HepG2 (cell line): ENCODE data around the gene SMTN. TPM values are rescaled to one million over a fixed set of nuclear protein-coding genes. Genes with fewer than 3 reads are reported as not detected.
"Not testable (repeated sequence)": the region's sequence is repeated elsewhere in the genome, so short reads cannot be mapped to it uniquely, and the experiment has no call there.

Experiments
- ATAC-seq: fragments of 200-7000 bp; cut with Tn5 transposase; 3 replicates; pipeline ENCODE4 v1.9.1; 2020; ENCODE audit warnings: mild to moderate bottlenecking, moderate library complexity
- BruUV-seq: library from RNA; stranded (reverse); fragments of 400-500 nt; replicated peaks from 2 replicates; lab custom pipeline; 2021; lab: Mats Ljungman, UMichigan
- CTCF ChIA-PET: fragments of 300-600 bp; formaldehyde crosslinking; extraction: SDS; loops from one replicate; lab custom pipeline; 2021; ENCODE audit warnings: low total read pairs, inconsistent platforms, low intra/inter-chr PET ratio; lab: Yijun Ruan, JAX
- POLR2A ChIA-PET: fragments of 350-600 bp; sonication (Branson Sonifier 250); formaldehyde crosslinking; loops from one replicate; lab custom pipeline; 2020; ENCODE audit warnings: antibody characterized with exemption, inconsistent platforms; lab: Yijun Ruan, JAX
- DNase-seq: peaks from one replicate; pipeline ENCODE4 v3.0.0-alpha.2; 2015; ENCODE audit warnings: low spot score
- FAIRE-seq: peaks from 3 replicates; lab custom pipeline; 2011; peaks lifted over from hg19 to GRCh38; lab: Jason Lieb, UNC
- H2AFZ ChIP-seq: one replicate; pipeline ENCODE4 v1.6.1; 2011; ENCODE audit warnings: low read length, inconsistent platforms
- H3K27ac ChIP-seq: fragments of 300-600 bp; 3 replicates; pipeline ENCODE4 v1.8.0; 2011; ENCODE audit warnings: mixed run types, mild to moderate bottlenecking, mixed read lengths, low read length, inconsistent platforms; ENCODE audit not compliant: insufficient read depth; ENCODE audit errors: extremely low read length
- H3K27me3 ChIP-seq, 2 experiments: fragments of 200-600 bp in 1 of 2; 2 replicates in 1 of 2; 3 replicates in 1 of 2; pipeline versions ENCODE4 v1.6.0 to v1.8.0; 2011; ENCODE audit warnings: low read length in 2 of 2, mild to moderate bottlenecking in 2 of 2, moderate library complexity in 2 of 2, inconsistent platforms in 1 of 2; ENCODE audit not compliant: insufficient read depth in 2 of 2, control insufficient read depth in 1 of 2
- H3K36me3 ChIP-seq, 2 experiments: fragments of 200-600 bp in 1 of 2; replicated peaks in 1 of 2; 2 replicates in 1 of 2; 3 replicates in 1 of 2; pipeline versions ENCODE4 v1.5.1 to v1.8.0; 2011; ENCODE audit warnings: low read length in 2 of 2, inconsistent platforms in 1 of 2; ENCODE audit not compliant: insufficient read depth in 2 of 2, control insufficient read depth in 1 of 2
- H3K4me1 ChIP-seq: 2 replicates; pipeline ENCODE4 v1.5.1; 2012; ENCODE audit warnings: low read length, inconsistent platforms; ENCODE audit not compliant: insufficient read depth
- H3K4me2 ChIP-seq: 2 replicates; pipeline ENCODE4 v1.6.0; 2011; ENCODE audit warnings: low read depth, low read length, inconsistent platforms
- H3K4me3 ChIP-seq, 3 experiments: fragments of 200-600 bp in 1 of 3; sonication (generic), shearing (Covaris generic) in 1 of 3; replicated peaks in 1 of 3; 2 replicates each; pipeline ENCODE4 v1.5.1; 2011 to 2016; ENCODE audit warnings: low read length in 3 of 3, inconsistent platforms in 2 of 3, low read depth in 2 of 3, mild to moderate bottlenecking in 2 of 3, control low read depth in 1 of 3, mixed read lengths in 1 of 3; ENCODE audit not compliant: insufficient read depth in 1 of 3
- H3K79me2 ChIP-seq: one replicate; pipeline ENCODE4 v1.6.1; 2011; ENCODE audit warnings: low read length, inconsistent platforms; ENCODE audit not compliant: insufficient read depth
- H3K9ac ChIP-seq: 2 replicates; pipeline ENCODE4 v1.6.0; 2011; ENCODE audit warnings: mild to moderate bottlenecking, low read depth, low read length, inconsistent platforms; ENCODE audit not compliant: insufficient read depth
- H3K9me3 ChIP-seq: 2 replicates; pipeline ENCODE4 v1.5.1; 2012; ENCODE audit warnings: mild to moderate bottlenecking, low read length
- H4K20me1 ChIP-seq: 2 replicates; pipeline ENCODE4 v1.6.0; 2011; ENCODE audit warnings: inconsistent platforms, mild to moderate bottlenecking, low read length, moderate library complexity; ENCODE audit not compliant: insufficient read depth
- ASH2L ChIP-seq: fragments of 300-600, 200-600 bp; sonication (generic); IDR thresholded peaks from 2 replicates; pipeline ENCODE4 v1.7.0; 2017; ENCODE audit warnings: low read depth, mild to moderate bottlenecking, moderate library complexity, mixed read lengths, low read length; ENCODE audit not compliant: insufficient read length
- DPF2 ChIP-seq: sonication (generic); formaldehyde crosslinking; IDR thresholded peaks from 2 replicates; pipeline ENCODE4 v1.4.0; 2020; ENCODE audit warnings: mild to moderate bottlenecking, low read depth, missing genetic modification reagents, borderline replicate concordance
- FOXA3 ChIP-seq: IDR thresholded peaks from 2 replicates; pipeline ENCODE4 v1.6.1; 2016; ENCODE audit warnings: missing genetic modification reagents, missing compliant biosample characterization
- FOXO1 ChIP-seq: sonication (generic); formaldehyde crosslinking; IDR thresholded peaks from 2 replicates; pipeline ENCODE4 v1.4.0; 2020; ENCODE audit warnings: missing genetic modification reagents
- MAZ ChIP-seq, 2 experiments: sonication (generic) in 1 of 2; formaldehyde crosslinking in 1 of 2; IDR thresholded peaks; 2 replicates each; pipeline versions ENCODE4 v1.5.0 to v1.6.1; 2012 to 2020; ENCODE audit warnings: low read depth in 2 of 2, mild to moderate bottlenecking in 2 of 2, borderline replicate concordance in 1 of 2, improper control_type of control experiment in 1 of 2, low read length in 1 of 2, missing genetic modification reagents in 1 of 2, moderate library complexity in 1 of 2
- PBX3 ChIP-seq: sonication (generic); formaldehyde crosslinking; IDR thresholded peaks from 2 replicates; pipeline ENCODE4 v1.8.1; 2023; ENCODE audit warnings: missing genetic modification reagents, inconsistent platforms, borderline replicate concordance
- RBM22 ChIP-seq: fragments of 200-400 bp; formaldehyde crosslinking; optimal IDR thresholded peaks from 2 replicates; pipeline ENCODE3; 2017; ENCODE audit warnings: mild to moderate bottlenecking, low read length, moderate library complexity
- SP1 ChIP-seq, 2 experiments: fragments of 450-650 bp in 1 of 2; sonication (generic) in 1 of 2; formaldehyde crosslinking in 1 of 2; IDR thresholded peaks; 2 replicates each; pipeline versions ENCODE4 v1.4.0 to v1.6.1; 2016 to 2020; ENCODE audit warnings: missing genetic modification reagents in 1 of 2
- YEATS4 ChIP-seq: sonication (generic); formaldehyde crosslinking; IDR thresholded peaks from 2 replicates; pipeline ENCODE4 v1.4.0; 2020; ENCODE audit warnings: missing genetic modification reagents, borderline replicate concordance
- ZBTB38 ChIP-seq: sonication (generic); formaldehyde crosslinking; IDR thresholded peaks from 2 replicates; pipeline ENCODE4 v1.5.1; 2020; ENCODE audit warnings: mild to moderate bottlenecking, missing genetic modification reagents
- ZFP1 ChIP-seq: IDR thresholded peaks from 2 replicates; pipeline ENCODE4 v1.6.1; 2016
- ZNF672 ChIP-seq: sonication (generic); formaldehyde crosslinking; IDR thresholded peaks from 2 replicates; pipeline ENCODE4 v1.8.1; 2022; ENCODE audit warnings: missing genetic modification reagents
- ZSCAN20 ChIP-seq: sonication (generic); formaldehyde crosslinking; IDR thresholded peaks from 2 replicates; pipeline ENCODE4 v1.4.0; 2020; ENCODE audit warnings: missing genetic modification reagents, mild to moderate bottlenecking, borderline replicate concordance
- ZSCAN31 ChIP-seq: sonication (generic); formaldehyde crosslinking; IDR thresholded peaks from 2 replicates; pipeline ENCODE4 v1.5.0; 2020; ENCODE audit warnings: low read depth, mild to moderate bottlenecking, missing genetic modification reagents
- WGBS: methylation state at CpG from one replicate; pipeline ENCODE4 v1.1.6; 2017; ENCODE audit warnings: low lambda C conversion rate; 5-methylcytosine and 5-hydroxymethylcytosine counted together
- in situ Hi-C: cut with HindIII; loops from 2 replicates; pipeline ENCODE4 v1.10.0; 2017; ENCODE audit warnings: low pct_unique_long_range_greater_than_20kb; ENCODE audit not compliant: extremely low pct_ligation_motif_present
- intact Hi-C: fragments of 100-400 bp; cut with micrococcal nuclease; formaldehyde crosslinking; loops from one replicate; pipeline ENCODE4 v1.10.0; 2022; ENCODE audit not compliant: unreplicated experiment
- polyA plus RNA-seq, 8 experiments: library from polyadenylated mRNA; depleted of rRNA in 3 of 8; stranded (reverse) in 7 of 8; unstranded in 1 of 8; fragments of >200 nt; fragmentation: Illumina TruSeq in 4 of 8; extraction: Trizol in 4 of 8; gene quantifications; 2 replicates each; pipeline versions ENCODE4 v1.2.1 to v1.2.3, GENCODE V29; 2011 to 2016; ENCODE audit warnings: low read depth in 4 of 8, missing spikeins in 1 of 8, mixed read lengths in 1 of 8; ENCODE audit not compliant: insufficient read depth in 1 of 8
- total RNA-seq, 5 experiments: library from RNA; depleted of rRNA; stranded (reverse); fragments of >200 nt; fragmentation: Illumina TruSeq; extraction: Trizol; gene quantifications; 2 replicates each; pipeline ENCODE4 v1.2.3, GENCODE V29; 2016; ENCODE audit warnings: low read depth in 1 of 5

Gene SMTN
- total and polyA plus RNA-seq, 2 of the 13 experiments (the other 11 are each of a cell fraction or from before 2014, with no cell fraction given): 14.7 to 26.1 TPM

GRCh38 chr22:31078389-31078788 lies 2.7 kb upstream of the SMTN start:
- BruUV-seq, H3K36me3 ChIP-seq, H3K9ac ChIP-seq, DNase-seq, H3K79me2 ChIP-seq, H2AFZ ChIP-seq, H3K27ac ChIP-seq, FAIRE-seq, H3K9me3 ChIP-seq, in situ Hi-C loops, intact Hi-C loops, ATAC-seq, H4K20me1 ChIP-seq, CTCF ChIA-PET, H3K27me3 ChIP-seq, H3K4me3 ChIP-seq: not testable (repeated sequence)
- Histone ChIP-seq H3K4me2 (peak overlapping the region; percentile 93; the same call in 1 of the 2 replicates), H3K4me1 (peaks cover 44% of the 10 kb centered on the region)
- 83% methylated on average over 2 of the region's 2 CpGs for WGBS
- POLR2A ChIA-PET: interaction anchor here (0.9 to 6.5 kb wide), 6 partner anchors 11 to 111 kb away, joined by 3 to 113 read pairs (median 14); partner anchors contain the start of genes MORC2 and TUG1

DNA sequence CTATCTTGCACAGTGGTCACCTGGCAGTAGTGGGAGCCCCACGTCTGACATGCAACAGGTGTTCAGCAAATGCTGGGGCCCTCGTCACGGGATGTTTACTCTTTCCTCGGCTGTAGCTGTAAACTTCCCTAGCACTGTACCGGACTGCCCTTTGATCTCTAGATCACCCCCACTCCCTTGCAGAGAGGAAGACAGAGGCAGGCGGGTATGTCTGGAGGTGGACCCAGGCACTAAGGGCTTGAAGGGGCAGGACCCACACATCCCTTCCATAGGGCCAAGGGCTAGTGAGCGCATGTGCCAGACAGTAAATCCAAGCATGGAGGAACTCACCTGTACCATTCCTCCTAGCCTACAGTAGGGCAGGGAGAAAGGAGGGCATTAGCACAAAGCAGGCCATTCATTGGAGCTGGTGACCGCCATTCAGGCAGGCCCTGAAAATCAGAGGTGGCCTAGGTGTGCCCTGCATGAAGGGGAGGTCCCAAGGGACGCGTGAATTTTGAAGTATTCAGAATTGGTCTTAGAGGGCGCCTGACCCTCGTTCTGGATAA lies 1.9 kb upstream of the SMTN start:
- peak overlapping the region; percentile 28 to 63 (median 33); a peak in 5 of 6 replicates for H3K4me3 ChIP-seq
- ChIA-PET POLR2A (interaction anchor here (0.7 to 6.5 kb wide), 10 partner anchors 11 to 112 kb away, joined by 3 to 113 read pairs (median 4); partner anchors contain the start of genes MORC2, SELENOM and TUG1), CTCF (no interaction called here)
- no peak overlapping the region for H2AFZ ChIP-seq
- intact Hi-C loops (no loop called here), in situ Hi-C loops (no loop called here)
- DNase-seq: peak; percentile 77
- 17% methylated on average over 6 of the region's 12 CpGs for whole genome bisulfite sequencing
- no peaks in the 10 kb centered on the region for H4K20me1 ChIP-seq
- peak overlapping the region; percentile 60 for H3K27ac ChIP-seq
- H3K9me3 ChIP-seq: no peaks in the 10 kb centered on the region
- no TSS peak for BruUV-seq
- H3K79me2 ChIP-seq: peaks cover 3% of the 10 kb centered on the region
- H3K4me1 ChIP-seq: peaks cover 47% of the 10 kb centered on the region
- peak overlapping the region; percentile 52 for H3K9ac ChIP-seq
- FAIRE-seq: peak; percentile 92
- peaks cover 2 to 4% of the 10 kb centered on the region in 2 experiments; a peak in 1 of 5 replicates for H3K36me3 ChIP-seq
- ATAC-seq: peak; percentile 68
- H3K27me3 ChIP-seq: no peaks in the 10 kb centered on the region; a peak in 1 of 5 replicates
- peak overlapping the region; percentile 93 for H3K4me2 ChIP-seq
- peak; percentile 48 for TF ChIP-seq RBM22
- TF ChIP-seq MAZ (IDR thresholded peaks at IDR 0.05; ENCODE audit: borderline replicate concordance, low read depth, low read length): no peak
- TF ChIP-seq MAZ (CRISPR knock-in tag; IDR thresholded peaks at IDR 0.05; ENCODE audit: low read depth): peak; percentile 74
- peak; percentile 79; the same call in 1 of the 2 replicates for TF ChIP-seq YEATS4 (CRISPR knock-in tag)
- no peak for TF ChIP-seq ZSCAN20 (CRISPR knock-in tag)
- TF ChIP-seq ZSCAN31 (CRISPR knock-in tag): 0 out of 2 replicates have a peak, but pooled peaks have one; percentile 49
- peak; percentile 60; the same call in 1 of the 2 replicates for TF ChIP-seq ZBTB38 (CRISPR knock-in tag)
- TF ChIP-seq FOXO1 (CRISPR knock-in tag): peak; percentile 80; the same call in 1 of the 2 replicates
- TF ChIP-seq ZNF672: no peak
- TF ChIP-seq ASH2L: peak; percentile 35
- peak; percentile 92 for TF ChIP-seq FOXA3
- TF ChIP-seq PBX3 (CRISPR knock-in tag): no peak
- no peak for TF ChIP-seq SP1 (IDR thresholded peaks at IDR 0.05)
- TF ChIP-seq SP1 (CRISPR knock-in tag; IDR thresholded peaks at IDR 0.05): peak; percentile 42; the same call in 1 of the 2 replicates
- TF ChIP-seq ZFP1 (CRISPR knock-in tag): no peak
- TF ChIP-seq DPF2 (CRISPR knock-in tag): peak; percentile 77; the same call in 1 of the 2 replicates
